ENCODE results near the gene RAB24.

DNA sequence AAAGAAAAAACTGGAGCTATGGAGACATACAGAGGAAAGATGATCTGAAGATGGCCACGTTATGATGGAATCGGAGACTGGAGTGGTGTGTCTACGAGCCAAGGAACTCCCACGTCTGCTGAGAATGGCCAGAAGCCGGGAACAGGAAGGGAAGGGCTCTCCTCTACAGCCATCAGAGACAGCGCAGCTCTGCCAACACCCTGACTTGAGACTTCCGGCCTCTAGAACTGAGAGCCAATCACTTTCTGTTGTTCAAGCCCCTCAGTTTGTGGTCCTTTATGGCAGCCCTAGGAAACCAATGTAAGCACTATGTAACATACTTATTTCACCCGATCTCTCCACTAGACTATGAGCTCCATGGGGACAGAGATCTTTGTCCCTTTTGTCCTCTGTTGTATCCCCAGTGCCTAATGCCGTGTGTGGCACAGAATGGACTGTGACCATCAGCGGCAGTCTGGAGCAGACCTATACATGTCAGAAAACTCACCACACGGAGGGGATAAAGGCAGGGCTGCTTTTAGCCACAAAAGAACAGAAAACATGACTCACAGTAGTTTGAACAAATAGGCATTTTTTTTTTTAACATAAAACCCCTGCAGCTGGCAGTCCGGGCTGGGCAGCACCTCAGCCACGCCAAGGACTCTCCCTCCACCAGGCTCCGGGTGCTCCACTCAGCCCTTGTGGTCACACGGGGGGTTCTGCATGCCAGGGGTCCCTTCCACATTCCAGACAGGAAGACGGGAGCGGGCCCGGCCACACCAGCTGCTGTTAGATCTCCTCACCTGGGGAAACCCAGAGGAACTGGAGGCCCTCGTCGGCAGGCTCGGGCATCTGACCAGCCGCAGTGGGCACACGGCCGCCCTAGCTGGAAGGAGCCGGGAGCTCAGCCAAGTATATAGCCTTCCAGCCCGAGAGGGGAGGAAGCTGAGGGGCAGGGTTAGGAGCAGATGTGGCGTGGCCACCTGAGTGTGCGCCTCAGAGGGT lies 24.3 kb upstream of the RAB24 start:
- TF ChIP-seq, protein P1, sequence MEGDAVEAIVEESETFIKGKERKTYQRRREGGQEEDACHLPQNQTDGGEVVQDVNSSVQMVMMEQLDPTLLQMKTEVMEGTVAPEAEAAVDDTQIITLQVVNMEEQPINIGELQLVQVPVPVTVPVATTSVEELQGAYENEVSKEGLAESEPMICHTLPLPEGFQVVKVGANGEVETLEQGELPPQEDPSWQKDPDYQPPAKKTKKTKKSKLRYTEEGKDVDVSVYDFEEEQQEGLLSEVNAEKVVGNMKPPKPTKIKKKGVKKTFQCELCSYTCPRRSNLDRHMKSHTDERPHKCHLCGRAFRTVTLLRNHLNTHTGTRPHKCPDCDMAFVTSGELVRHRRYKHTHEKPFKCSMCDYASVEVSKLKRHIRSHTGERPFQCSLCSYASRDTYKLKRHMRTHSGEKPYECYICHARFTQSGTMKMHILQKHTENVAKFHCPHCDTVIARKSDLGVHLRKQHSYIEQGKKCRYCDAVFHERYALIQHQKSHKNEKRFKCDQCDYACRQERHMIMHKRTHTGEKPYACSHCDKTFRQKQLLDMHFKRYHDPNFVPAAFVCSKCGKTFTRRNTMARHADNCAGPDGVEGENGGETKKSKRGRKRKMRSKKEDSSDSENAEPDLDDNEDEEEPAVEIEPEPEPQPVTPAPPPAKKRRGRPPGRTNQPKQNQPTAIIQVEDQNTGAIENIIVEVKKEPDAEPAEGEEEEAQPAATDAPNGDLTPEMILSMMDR (IDR thresholded peaks at IDR 0.05 in 4 of 5, conservative IDR thresholded peaks at IDR 0.05 in 1 of 5): no peak
- TF ChIP-seq POLR2A (IDR thresholded peaks at IDR 0.05): no peak

Data from gastrocnemius medialis (tissue), 4 donors.